MG63 (cell line): ENCODE results near the gene DGKD. TPM values are rescaled to one million over a fixed set of nuclear protein-coding genes. Genes with fewer than 3 reads are reported as not detected.
A peak's percentile ranks its signal among the peaks of the same experiment; 100 is the strongest.

ENCODE experiments used
- DNase-seq: peaks from one replicate; pipeline ENCODE4 v3.0.0-alpha.2; 2020
- H3K27me3 ChIP-seq: fragments of 250-450 bp; sonication (Bioruptor Pico); 2 replicates; pipeline ENCODE4 v1.5.1; 2020; ENCODE audit warnings: mild to moderate bottlenecking, moderate library complexity
- H3K36me3 ChIP-seq: fragments of 250-450 bp; sonication (Bioruptor Pico); 2 replicates; pipeline ENCODE4 v1.5.1; 2020; ENCODE audit warnings: mild to moderate bottlenecking, moderate library complexity
- H3K4me3 ChIP-seq: fragments of 250-450 bp; sonication (Bioruptor Pico); 2 replicates; pipeline ENCODE4 v1.5.1; 2020; ENCODE audit warnings: mild to moderate bottlenecking, moderate library complexity
- H3K9me3 ChIP-seq: fragments of 250-450 bp; sonication (Bioruptor Pico); 2 replicates; pipeline ENCODE4 v1.5.1; 2020; ENCODE audit warnings: mild to moderate bottlenecking, moderate library complexity
- total RNA-seq: library from RNA; depleted of rRNA; stranded (reverse); fragments of >200 nt; shearing (Covaris generic); gene quantifications from 2 replicates; pipeline ENCODE4 v1.2.3, GENCODE V29; 2014; ENCODE audit warnings: low replicate concordance

DGKD gene
- total RNA-seq, 1 experiment from 2014 or later: 8.8 TPM

- Histone ChIP-seq H3K4me3 (no peak overlapping the region), H3K36me3 (peaks cover 6% of the 10 kb centered on the region), H3K27me3 (no peaks in the 10 kb centered on the region), H3K9me3 (no peaks in the 10 kb centered on the region)
- DNase-seq: no peak
These were observed 1.1 kb upstream of the DGKD start for GRCh38 chr2:233353101-233353768.

- Histone ChIP-seq H3K27me3 (no peaks in the 10 kb centered on the region), H3K9me3 (no peaks in the 10 kb centered on the region), H3K36me3 (peaks cover 9% of the 10 kb centered on the region), H3K4me3 (peak overlapping the region; percentile 58; the same call in 1 of the 2 replicates)
- no peak for DNase-seq
These were observed 218 bp downstream of the DGKD start for GRCh38 chr2:233354500-233354924.

- Histone ChIP-seq H3K9me3 (no peaks in the 10 kb centered on the region), H3K36me3 (peaks cover 9% of the 10 kb centered on the region), H3K4me3 (peak overlapping the region; percentile 58), H3K27me3 (no peaks in the 10 kb centered on the region)
- peak; percentile 34 for DNase-seq
These were observed 779 bp downstream of the DGKD start for GRCh38 chr2:233354971-233355574.

GRCh38 chr2:233355916-233356315 is 1.6 kb downstream of the DGKD start:
- Histone ChIP-seq H3K4me3 (peak overlapping the region; percentile 58; the same call in 1 of the 2 replicates), H3K27me3 (no peaks in the 10 kb centered on the region), H3K9me3 (no peaks in the 10 kb centered on the region), H3K36me3 (peaks cover 9% of the 10 kb centered on the region)
- no peak for DNase-seq

GRCh38 chr2:233356546-233357308 is 2.4 kb downstream of the DGKD start:
- Histone ChIP-seq H3K36me3 (peaks cover 9% of the 10 kb centered on the region), H3K4me3 (no peak overlapping the region), H3K27me3 (no peaks in the 10 kb centered on the region), H3K9me3 (no peaks in the 10 kb centered on the region)
- DNase-seq: no peak

GRCh38 chr2:233358335-233358734 is 4.0 kb downstream of the DGKD start:
- Histone ChIP-seq H3K27me3 (no peaks in the 10 kb centered on the region), H3K9me3 (no peaks in the 10 kb centered on the region), H3K4me3 (no peak overlapping the region), H3K36me3 (peaks cover 18% of the 10 kb centered on the region)
- no peak for DNase-seq

GRCh38 chr2:233358947-233359346 is 4.7 kb downstream of the DGKD start:
- DNase-seq: no peak
- Histone ChIP-seq H3K36me3 (peaks cover 25% of the 10 kb centered on the region), H3K4me3 (no peak overlapping the region), H3K27me3 (no peaks in the 10 kb centered on the region), H3K9me3 (peaks cover 3% of the 10 kb centered on the region; the same call in 1 of the 2 replicates)

- no peak for DNase-seq
These were observed 5.5 kb downstream of the DGKD start for GRCh38 chr2:233359823-233360222.

GRCh38 chr2:233360771-233361176 is 6.5 kb downstream of the DGKD start:
- no peak for DNase-seq
- Histone ChIP-seq H3K4me3 (no peak overlapping the region), H3K9me3 (peaks cover 7% of the 10 kb centered on the region), H3K36me3 (peaks cover 28% of the 10 kb centered on the region), H3K27me3 (no peaks in the 10 kb centered on the region)

More at GRCh38 chr2:233359823-233360222, 5.5 kb downstream of the DGKD start:
- H3K4me3 ChIP-seq: no peak overlapping the region
- peaks cover 7% of the 10 kb centered on the region for H3K9me3 ChIP-seq
- peaks cover 30% of the 10 kb centered on the region for H3K36me3 ChIP-seq
- no peaks in the 10 kb centered on the region for H3K27me3 ChIP-seq

- H3K9me3 ChIP-seq: peaks cover 7% of the 10 kb centered on the region
- peaks cover 26% of the 10 kb centered on the region for H3K36me3 ChIP-seq
- H3K27me3 ChIP-seq: no peaks in the 10 kb centered on the region
- H3K4me3 ChIP-seq: no peak overlapping the region
- no peak for DNase-seq
These were observed 7.0 kb downstream of the DGKD start for GRCh38 chr2:233361297-233361696.

GRCh38 chr2:233362742-233363141 is 8.4 kb downstream of the DGKD start:
- no peak overlapping the region for H3K4me3 ChIP-seq
- DNase-seq: no peak

GRCh38 chr2:233363744-233364235 is 9.5 kb downstream of the DGKD start:
- Histone ChIP-seq H3K27me3 (no peaks in the 10 kb centered on the region), H3K4me3 (no peak overlapping the region), H3K9me3 (peaks cover 7% of the 10 kb centered on the region), H3K36me3 (peaks cover 21% of the 10 kb centered on the region)
- DNase-seq: no peak

More at GRCh38 chr2:233362742-233363141, 8.4 kb downstream of the DGKD start:
- H3K9me3 ChIP-seq: peaks cover 7% of the 10 kb centered on the region
- no peaks in the 10 kb centered on the region for H3K27me3 ChIP-seq
- H3K36me3 ChIP-seq: peaks cover 26% of the 10 kb centered on the region

- no peaks in the 10 kb centered on the region for H3K27me3 ChIP-seq
- peaks cover 7% of the 10 kb centered on the region for H3K9me3 ChIP-seq
- DNase-seq: no peak
- peaks cover 21% of the 10 kb centered on the region for H3K36me3 ChIP-seq
- H3K4me3 ChIP-seq: no peak overlapping the region
These were observed 11.7 kb downstream of the DGKD start for GRCh38 chr2:233365861-233366520.

- DNase-seq: no peak
- Histone ChIP-seq H3K36me3 (peaks cover 24% of the 10 kb centered on the region), H3K27me3 (no peaks in the 10 kb centered on the region), H3K9me3 (peaks cover 7% of the 10 kb centered on the region), H3K4me3 (no peak overlapping the region)
These were observed 13.3 kb downstream of the DGKD start for GRCh38 chr2:233367586-233367985.

- peaks cover 6% of the 10 kb centered on the region for H3K9me3 ChIP-seq
- peaks cover 15% of the 10 kb centered on the region for H3K36me3 ChIP-seq
- no peaks in the 10 kb centered on the region for H3K27me3 ChIP-seq
- DNase-seq: no peak
- H3K4me3 ChIP-seq: no peak overlapping the region
These were observed 14.5 kb downstream of the DGKD start for GRCh38 chr2:233368756-233369155.

GRCh38 chr2:233369462-233369861 is 15.2 kb downstream of the DGKD start:
- DNase-seq: no peak
- H3K9me3 ChIP-seq: peaks cover 2% of the 10 kb centered on the region; the same call in 1 of the 2 replicates
- H3K4me3 ChIP-seq: no peak overlapping the region
- peaks cover 7% of the 10 kb centered on the region for H3K36me3 ChIP-seq
- H3K27me3 ChIP-seq: no peaks in the 10 kb centered on the region
